OCI-LY3 (cell line): Measurements from ENCODE around the gene IL17RA.

Source experiments
- CTCF ChIP-seq: fragments of 200-600, 300-600 bp; sonication (generic); IDR thresholded peaks from 2 replicates; pipeline ENCODE4 v1.5.1; 2014; ENCODE audit warnings: antibody characterized with exemption, low read length, low read depth
- EZH2phosphoT487 ChIP-seq: fragments of 200-600 bp; shearing (Covaris generic); IDR thresholded peaks from 2 replicates; pipeline ENCODE4 v1.6.1; 2018; ENCODE audit warnings: antibody characterized with exemption, mixed run types, low read depth

- TF ChIP-seq CTCF: no peak
- TF ChIP-seq EZH2phosphoT487: no peak
Measured at GRCh38 chr22:17149076-17149815, 64.4 kb downstream of the IL17RA start.
